GDM1 (cell line): Measurements from ENCODE around the gene FAM47C.
"Not testable (repeated sequence)": the region's sequence is repeated elsewhere in the genome, so short reads cannot be mapped to it uniquely, and the experiment has no call there.

Source experiments
- DNase-seq: peaks from one replicate; lab custom pipeline; 2025; lab: John Stamatoyannopoulos, UW

Gene FAM47C

DNA sequence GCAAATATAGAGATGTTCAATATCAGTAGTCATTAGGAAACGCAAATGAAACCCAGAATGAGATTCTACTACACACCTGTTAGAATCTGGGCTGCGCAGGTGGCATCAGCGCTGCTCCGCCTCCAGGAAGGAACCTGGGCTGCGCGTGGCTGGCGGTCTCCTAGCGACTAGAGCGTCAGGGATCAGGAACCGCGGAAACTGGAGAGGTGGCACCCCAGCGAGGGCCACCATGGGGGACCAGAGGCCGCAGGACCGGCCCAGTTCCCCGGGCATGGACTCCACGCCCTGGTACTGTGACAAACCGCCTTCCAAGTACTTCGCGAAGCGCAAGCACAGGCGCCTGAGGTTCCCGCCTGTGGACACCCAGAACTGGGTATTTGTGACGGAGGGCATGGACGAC, at the start of gene FAM47C:
Gene FAM47C, plus strand, starts transcription at position 185 of the 400 bp plus-strand sequence. Its CDS starts 45 bp downstream, at position 230.
- DNase-seq = not testable (repeated sequence)

DNA sequence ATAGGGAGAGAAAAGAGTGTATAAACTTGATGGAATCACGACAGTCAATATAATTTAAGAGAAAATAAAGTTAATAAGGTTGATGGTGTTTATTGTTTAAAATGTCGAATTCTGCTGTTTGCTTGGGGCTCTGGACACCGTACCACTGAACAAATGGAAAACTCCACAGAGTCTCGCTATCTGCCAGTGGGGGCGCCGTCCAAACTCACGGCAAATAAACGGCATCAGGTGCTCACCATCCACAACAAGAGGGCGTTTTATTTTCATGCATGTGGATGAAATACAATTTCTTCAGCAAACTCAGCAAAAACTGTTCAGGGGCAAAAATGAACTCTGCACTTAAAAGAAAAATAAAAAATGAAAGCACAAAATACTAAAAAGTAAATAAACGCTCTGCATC, 46.6 kb upstream of the FAM47C start:
- DNase-seq = no peak

DNA sequence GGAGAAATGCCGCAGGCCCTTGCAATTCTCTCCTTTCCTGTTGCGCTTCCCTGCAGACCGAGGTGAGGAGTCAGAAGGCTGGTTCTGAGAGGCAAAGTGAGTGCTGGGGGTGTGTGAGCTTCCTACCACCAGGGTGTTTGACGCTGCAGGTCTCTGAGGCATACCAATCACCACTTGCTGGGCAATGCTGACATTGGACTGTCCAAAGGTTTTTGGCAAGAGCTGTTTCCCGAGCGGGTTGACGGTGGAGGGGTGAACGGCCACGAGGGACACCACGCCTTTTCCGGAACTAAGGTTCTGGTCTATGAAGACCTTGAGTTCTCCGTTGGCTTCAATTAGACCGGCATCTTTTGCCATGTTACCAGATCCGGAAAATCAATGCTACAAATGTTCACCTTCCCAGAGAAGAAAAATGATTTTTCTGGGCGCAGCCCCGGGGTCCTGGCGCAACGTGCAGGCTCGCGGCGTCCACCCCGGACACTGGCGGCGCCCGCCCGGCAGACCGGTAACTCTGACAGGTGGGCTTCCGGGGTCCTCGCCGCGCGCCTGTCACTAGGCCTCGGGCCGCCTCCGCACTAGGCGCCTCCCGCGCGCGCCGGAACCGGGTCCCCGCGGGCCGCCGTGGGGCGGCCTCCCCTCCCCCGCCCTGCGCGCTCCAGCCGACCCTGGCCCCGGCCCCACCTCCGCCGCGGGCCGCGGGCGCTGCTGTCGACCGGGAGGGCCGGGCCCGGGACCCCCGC, 44.9 kb upstream of the FAM47C start:
- no peak for DNase-seq

DNA sequence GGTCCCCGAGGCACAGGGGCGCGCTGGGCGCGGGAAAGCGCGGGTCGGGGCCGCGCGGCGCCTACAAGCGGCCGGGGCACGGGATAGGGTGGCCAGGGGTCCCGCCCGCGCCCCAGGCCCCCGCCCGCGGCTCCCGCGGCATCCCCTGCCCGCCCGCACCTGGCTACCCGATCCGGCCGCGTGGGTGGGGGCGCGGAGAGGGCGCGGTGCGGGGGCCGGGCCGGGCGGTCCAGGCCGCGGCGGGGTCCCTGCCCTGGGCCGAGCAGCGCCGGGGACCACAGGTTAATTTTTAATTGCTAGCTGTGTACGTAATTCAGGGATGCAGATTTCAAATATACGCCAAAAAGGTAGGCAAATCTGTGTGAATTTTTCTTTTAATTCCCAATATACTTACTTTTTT, 44.3 kb upstream of the FAM47C start:
- DNase-seq = no peak

GRCh38 chrX:36973575-36973974, 34.6 kb upstream of the FAM47C start:
- no peak for DNase-seq

- no peak for DNase-seq
Measured at GRCh38 chrX:36974911-36975310, 33.3 kb upstream of the FAM47C start.

GRCh38 chrX:36978886-36979285, 29.3 kb upstream of the FAM47C start:
- no peak for DNase-seq

- DNase-seq = no peak
Measured at GRCh38 chrX:36983831-36984230, 24.3 kb upstream of the FAM47C start.

DNA sequence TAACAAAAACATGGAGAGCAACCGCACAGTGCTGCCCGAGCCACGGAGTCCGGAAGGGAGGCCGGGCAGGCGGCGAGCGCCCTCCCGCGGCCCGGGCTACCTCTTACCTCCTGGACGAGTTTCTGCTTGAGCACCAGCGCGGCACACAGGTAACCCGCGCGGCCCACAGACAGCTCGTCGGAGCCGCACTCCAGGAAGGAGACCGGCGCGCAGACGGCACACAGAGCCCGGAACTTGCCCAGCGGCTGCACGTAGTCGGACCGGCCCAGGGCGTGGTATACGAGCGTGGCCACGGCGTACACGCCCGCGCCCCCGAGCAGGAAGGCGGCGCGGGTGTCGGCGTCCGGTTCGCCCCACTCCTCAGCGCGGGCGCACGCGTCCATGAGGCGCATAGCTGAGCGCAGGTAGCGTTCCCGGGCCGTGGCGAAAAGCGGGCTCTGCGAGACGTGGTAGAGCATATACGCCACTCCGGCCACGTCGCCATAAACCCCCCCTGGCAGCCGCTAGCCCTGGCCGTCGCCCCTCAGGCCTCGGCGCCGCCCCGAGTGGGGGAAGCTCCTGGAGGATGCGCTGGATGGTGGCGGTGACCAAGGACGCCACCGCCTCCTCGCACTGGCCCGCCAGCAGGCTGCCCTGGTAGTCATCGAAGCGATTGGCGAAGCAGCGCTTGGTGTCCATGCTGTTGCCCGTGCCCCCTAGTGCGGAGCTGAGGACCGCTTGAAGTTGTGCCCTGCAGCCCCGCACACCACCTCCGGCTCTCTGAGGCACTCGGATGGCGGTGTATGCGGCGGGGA, 22.6 kb upstream of the FAM47C start:
- not testable (repeated sequence) for DNase-seq

- DNase-seq = no peak
Measured at GRCh38 chrX:36986231-36986630, 21.9 kb upstream of the FAM47C start.

- DNase-seq = not testable (repeated sequence)
Measured at GRCh38 chrX:36987212-36987611, 21.0 kb upstream of the FAM47C start.

DNA sequence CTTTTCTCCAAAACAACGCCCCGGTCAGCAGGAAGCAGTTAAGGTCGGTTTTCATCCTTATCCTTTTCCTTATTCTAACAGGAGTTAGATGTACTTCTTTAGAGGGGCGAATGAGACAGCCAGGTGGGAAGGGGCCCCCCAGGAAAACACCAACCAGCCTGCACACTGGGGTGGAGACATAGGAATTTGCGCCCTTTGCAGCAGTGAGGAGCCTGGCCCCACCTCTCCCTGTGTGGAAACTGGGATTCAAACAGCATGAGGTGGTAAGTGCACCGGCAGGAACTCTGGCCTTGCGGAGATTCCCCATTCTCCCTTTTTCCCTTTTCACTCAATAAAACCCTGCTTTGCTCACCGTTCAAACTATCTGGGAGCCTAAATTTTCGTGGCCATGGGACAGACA, 8.0 kb upstream of the FAM47C start:
- DNase-seq = no peak

- no peak for DNase-seq
Measured at GRCh38 chrX:37010496-37010895, 2.3 kb downstream of the FAM47C start.

DNA sequence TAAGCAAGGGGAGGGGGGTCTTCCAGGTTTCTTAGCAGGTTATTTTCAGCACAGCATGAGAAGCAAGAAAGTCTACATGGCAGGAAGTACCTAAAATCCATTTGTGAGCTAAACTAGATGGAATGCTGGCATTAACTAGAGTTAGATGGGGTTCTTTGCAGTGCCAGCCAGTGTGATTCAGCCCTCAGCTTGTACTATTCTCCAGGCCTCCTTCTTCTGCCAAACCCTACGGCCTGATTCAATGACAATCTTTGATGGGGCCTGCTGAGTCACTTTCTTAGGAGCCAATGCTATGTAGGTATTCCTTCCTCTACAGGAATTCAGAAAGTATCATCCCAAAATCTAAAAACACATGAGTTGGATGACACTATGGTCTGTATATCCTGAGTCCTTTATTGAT, 26.1 kb downstream of the FAM47C start:
- DNase-seq = not testable (repeated sequence)

DNA sequence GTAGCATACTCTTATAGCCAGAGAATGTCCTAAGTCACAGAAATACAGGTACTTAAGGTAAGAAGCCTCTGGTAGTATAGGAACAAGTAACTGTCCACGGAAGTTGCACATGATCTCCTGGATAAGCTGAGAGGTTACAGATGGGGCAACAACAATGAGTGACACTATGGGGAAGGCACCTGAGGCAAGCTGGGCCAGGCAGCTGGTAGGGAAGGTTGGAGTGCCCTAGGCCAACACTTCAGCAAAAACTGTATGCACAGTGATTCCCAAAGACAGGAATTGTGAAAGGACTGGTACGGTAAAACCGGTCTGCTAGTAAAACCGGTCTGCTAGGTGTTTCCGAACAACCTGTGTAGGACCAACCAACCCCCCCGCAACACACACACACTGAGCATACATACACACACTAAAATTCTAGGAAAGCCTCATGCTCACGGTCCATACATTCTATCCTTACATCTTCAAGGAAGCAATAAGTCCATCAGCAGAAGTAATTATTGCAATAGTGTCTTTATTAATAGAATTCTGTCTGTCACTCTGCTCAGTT, 28.6 kb downstream of the FAM47C start:
- DNase-seq = not testable (repeated sequence)

GRCh38 chrX:37038814-37039213, 30.6 kb downstream of the FAM47C start:
- not testable (repeated sequence) for DNase-seq

- not testable (repeated sequence) for DNase-seq
Measured at GRCh38 chrX:37042956-37043885, 35.1 kb downstream of the FAM47C start.

DNA sequence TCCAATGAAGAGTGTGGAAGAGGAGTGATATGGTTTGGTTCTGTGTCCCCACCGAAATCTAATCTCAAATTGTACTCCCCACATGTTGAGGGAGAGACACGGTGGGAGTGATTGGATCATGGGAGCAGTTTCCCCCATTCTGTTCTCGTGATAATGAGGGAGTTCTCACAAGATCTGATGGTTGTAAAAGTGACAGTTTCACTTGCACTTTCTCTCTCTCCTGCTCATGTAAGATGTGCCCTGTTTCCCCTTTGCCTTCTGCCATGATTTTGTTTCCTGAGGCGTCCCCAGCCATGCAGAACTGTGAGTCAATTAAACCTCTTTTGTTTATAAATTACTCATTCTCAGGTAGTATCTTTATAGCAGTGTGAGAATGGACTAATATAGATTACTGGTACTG, 39.6 kb downstream of the FAM47C start:
- no peak for DNase-seq

GRCh38 chrX:37057572-37057971, 49.4 kb downstream of the FAM47C start:
- DNase-seq = not testable (repeated sequence)

- peak; percentile 14 for DNase-seq
Measured at GRCh38 chrX:37060999-37061398, 52.8 kb downstream of the FAM47C start.
